IPS-18a (cell line): ENCODE measurements around the gene HIC1.

ENCODE experiments used
- H3K27ac ChIP-seq: one replicate; pipeline ENCODE4 v1.5.1; 2013; ENCODE audit warnings: low read length
- H3K27me3 ChIP-seq: one replicate; pipeline ENCODE4 v1.6.1; 2013; ENCODE audit warnings: mild to moderate bottlenecking, low read length; ENCODE audit not compliant: control insufficient read depth, insufficient read depth
- H3K36me3 ChIP-seq: one replicate; pipeline ENCODE4 v1.6.1; 2013; ENCODE audit warnings: low read depth, low read length; ENCODE audit not compliant: control insufficient read depth
- H3K4me1 ChIP-seq: one replicate; pipeline ENCODE4 v1.6.1; 2013; ENCODE audit warnings: low read depth, low read length; ENCODE audit not compliant: control insufficient read depth
- H3K4me3 ChIP-seq: one replicate; pipeline ENCODE4 v1.5.1; 2013; ENCODE audit warnings: low read length
- H3K9ac ChIP-seq: one replicate; pipeline ENCODE4 v1.6.1; 2013; ENCODE audit warnings: mild to moderate bottlenecking, low read length, moderate library complexity
- H3K9me3 ChIP-seq: one replicate; pipeline ENCODE4 v1.6.1; 2013; ENCODE audit warnings: low read depth, low read length; ENCODE audit not compliant: control insufficient read depth

Gene HIC1

DNA sequence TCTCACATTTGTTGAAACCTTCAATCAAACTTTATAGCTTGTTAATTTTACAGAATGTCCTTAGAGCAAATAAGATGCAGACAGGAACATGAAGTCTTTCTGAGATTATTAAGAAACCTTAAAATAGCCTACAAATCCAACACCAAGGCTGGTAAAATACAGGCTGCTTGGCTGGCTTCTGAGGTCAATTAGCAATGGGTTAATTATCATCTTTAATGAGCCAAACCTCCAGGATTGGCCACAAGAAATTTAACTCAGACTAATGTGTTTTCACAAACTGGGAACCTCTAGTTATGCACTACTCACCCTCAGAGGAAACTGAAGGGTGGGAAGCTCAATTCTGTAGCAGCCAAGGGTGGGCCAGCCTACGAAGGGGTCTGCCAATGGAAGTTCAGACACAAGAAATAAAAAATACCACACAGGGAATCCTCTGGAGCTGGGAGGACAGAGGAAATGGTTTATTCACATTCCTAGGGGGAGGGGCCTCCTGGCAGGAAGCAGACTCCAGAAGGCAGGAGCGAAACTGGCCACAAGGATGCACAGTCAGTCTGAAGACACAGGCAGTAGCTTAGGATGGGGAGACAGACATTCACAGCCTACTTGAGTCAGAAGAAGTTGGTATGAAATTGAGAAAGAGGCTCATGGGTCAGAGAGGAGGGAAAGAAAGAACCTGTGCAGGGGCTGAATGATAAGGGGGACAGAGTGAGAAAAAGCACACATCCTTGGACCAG lies 36.1 kb downstream of the HIC1 start:
- Histone ChIP-seq H3K36me3 (no peaks in the 10 kb centered on the region), H3K9me3 (no peaks in the 10 kb centered on the region), H3K4me1 (peaks cover 37% of the 10 kb centered on the region), H3K9ac (no peak overlapping the region), H3K4me3 (no peak overlapping the region), H3K27me3 (no peaks in the 10 kb centered on the region), H3K27ac (peak overlapping the region; percentile 8)

GRCh38 chr17:2092253-2092652 lies 37.4 kb downstream of the HIC1 start:
- no peaks in the 10 kb centered on the region for H3K27me3 ChIP-seq
- no peak overlapping the region for H3K27ac ChIP-seq
- peaks cover 37% of the 10 kb centered on the region for H3K4me1 ChIP-seq

DNA sequence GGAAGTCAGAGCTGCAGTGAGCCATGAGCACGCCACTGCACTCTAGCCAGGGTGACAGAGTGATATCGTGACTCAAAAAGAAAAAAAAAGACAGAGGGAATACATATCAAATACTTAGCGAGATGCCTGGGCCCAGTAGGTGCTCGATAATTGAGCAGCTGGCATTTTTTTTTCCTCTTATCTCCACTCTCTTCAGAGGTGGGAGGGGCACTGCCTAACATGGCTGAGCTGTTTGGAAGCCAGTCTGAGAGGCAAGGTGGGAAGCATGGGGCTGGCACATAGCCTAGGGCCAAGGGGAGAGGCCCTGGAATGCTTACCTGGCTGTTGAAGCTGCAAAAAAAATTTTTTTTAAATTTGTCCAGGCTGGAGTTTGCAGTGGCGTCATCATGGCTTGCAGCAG lies 38.4 kb downstream of the HIC1 start:
- Histone ChIP-seq H3K9ac (no peak overlapping the region), H3K27ac (no peak overlapping the region), H3K36me3 (no peaks in the 10 kb centered on the region), H3K27me3 (no peaks in the 10 kb centered on the region), H3K9me3 (no peaks in the 10 kb centered on the region), H3K4me1 (peaks cover 32% of the 10 kb centered on the region), H3K4me3 (no peak overlapping the region)

More at GRCh38 chr17:2092253-2092652, 37.4 kb downstream of the HIC1 start:
- H3K4me3 ChIP-seq: no peak overlapping the region
- H3K9ac ChIP-seq: no peak overlapping the region
- no peaks in the 10 kb centered on the region for H3K9me3 ChIP-seq
- no peaks in the 10 kb centered on the region for H3K36me3 ChIP-seq

DNA sequence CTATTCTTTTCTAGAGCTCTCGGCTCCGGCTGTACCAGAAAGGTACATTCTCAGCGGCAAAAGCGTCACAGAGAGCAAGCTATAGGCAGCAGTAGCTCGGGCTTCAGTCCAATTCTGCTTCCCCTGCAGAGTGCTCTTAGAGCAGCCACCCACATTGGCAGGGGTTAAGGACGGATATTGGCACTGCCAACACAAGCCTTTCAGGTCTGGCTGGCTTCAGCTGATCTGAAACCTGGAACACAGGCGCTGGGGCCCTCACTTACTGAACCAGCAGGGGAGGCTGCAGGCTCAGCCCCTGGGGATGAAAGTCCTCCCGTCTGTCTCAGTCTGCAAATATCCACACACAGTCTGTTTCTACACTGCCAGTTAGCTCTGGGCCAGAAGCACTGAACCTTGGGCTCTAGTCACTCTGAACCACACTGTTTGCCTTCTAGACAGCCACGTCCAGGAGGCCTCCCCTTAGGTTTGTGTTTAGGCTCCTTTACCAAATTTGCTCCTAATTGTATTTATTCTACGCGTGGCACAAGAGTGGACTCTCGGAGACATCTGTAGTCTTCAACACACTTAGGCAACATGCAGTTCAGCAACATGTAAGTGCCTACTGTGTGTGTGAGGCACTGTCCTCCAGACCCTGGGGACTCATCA lies 40.1 kb downstream of the HIC1 start:
- no peaks in the 10 kb centered on the region for H3K27me3 ChIP-seq
- peaks cover 20% of the 10 kb centered on the region for H3K4me1 ChIP-seq
- no peak overlapping the region for H3K9ac ChIP-seq
- no peaks in the 10 kb centered on the region for H3K9me3 ChIP-seq
- no peak overlapping the region for H3K4me3 ChIP-seq
- no peak overlapping the region for H3K27ac ChIP-seq
- no peaks in the 10 kb centered on the region for H3K36me3 ChIP-seq

- H3K4me1 ChIP-seq: peaks cover 15% of the 10 kb centered on the region
- no peaks in the 10 kb centered on the region for H3K27me3 ChIP-seq
- no peak overlapping the region for H3K9ac ChIP-seq
- no peaks in the 10 kb centered on the region for H3K9me3 ChIP-seq
- no peak overlapping the region for H3K27ac ChIP-seq
- no peaks in the 10 kb centered on the region for H3K36me3 ChIP-seq
- H3K4me3 ChIP-seq: no peak overlapping the region
These were observed 40.6 kb downstream of the HIC1 start for GRCh38 chr17:2095536-2095910.

DNA sequence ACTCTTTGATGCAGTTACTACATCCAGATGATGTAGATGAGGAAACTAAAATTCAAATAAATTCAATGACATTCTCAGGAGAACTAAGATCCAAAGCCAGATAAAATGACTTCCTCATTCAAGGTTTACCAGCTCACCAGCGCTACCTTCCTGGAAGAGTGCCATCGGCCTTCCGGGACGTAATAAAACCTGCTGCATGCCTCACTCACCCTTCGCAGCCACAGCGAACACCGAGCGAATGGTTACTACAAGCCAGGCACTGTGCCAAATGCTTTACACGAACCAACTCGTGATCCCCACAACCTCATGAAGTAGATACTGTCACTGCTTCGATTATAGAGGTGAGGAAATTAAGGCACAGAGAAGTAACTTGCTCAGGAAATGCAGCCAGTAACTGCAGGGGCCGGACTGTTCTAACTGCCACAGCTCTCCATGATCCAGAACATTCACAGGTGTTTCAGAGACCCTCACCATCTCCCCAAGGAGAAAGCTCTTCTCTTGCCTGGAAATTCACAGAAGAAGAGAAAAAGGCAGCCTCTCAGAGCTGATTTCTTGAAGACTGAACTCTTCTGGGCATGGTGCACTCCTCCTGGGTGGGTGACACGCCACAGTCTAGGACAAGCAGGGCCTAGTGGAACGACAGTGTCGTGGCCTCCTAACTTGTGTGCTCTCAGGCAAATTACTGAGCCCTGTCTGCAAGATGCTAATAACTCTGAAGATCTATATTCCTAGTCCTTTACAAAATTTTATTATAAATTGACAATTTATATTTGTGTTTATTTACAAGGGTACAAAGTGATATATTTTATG lies 46.8 kb downstream of the HIC1 start:
- no peaks in the 10 kb centered on the region for H3K4me1 ChIP-seq
- H3K9me3 ChIP-seq: no peaks in the 10 kb centered on the region
- no peak overlapping the region for H3K9ac ChIP-seq
- H3K36me3 ChIP-seq: no peaks in the 10 kb centered on the region
- no peaks in the 10 kb centered on the region for H3K27me3 ChIP-seq
- H3K4me3 ChIP-seq: no peak overlapping the region
- no peak overlapping the region for H3K27ac ChIP-seq

GRCh38 chr17:2102931-2103809 lies 48.3 kb downstream of the HIC1 start:
- no peak overlapping the region for H3K9ac ChIP-seq
- H3K4me1 ChIP-seq: no peaks in the 10 kb centered on the region
- H3K27ac ChIP-seq: no peak overlapping the region
- no peaks in the 10 kb centered on the region for H3K27me3 ChIP-seq
- no peak overlapping the region for H3K4me3 ChIP-seq
- no peaks in the 10 kb centered on the region for H3K36me3 ChIP-seq
- no peaks in the 10 kb centered on the region for H3K9me3 ChIP-seq

DNA sequence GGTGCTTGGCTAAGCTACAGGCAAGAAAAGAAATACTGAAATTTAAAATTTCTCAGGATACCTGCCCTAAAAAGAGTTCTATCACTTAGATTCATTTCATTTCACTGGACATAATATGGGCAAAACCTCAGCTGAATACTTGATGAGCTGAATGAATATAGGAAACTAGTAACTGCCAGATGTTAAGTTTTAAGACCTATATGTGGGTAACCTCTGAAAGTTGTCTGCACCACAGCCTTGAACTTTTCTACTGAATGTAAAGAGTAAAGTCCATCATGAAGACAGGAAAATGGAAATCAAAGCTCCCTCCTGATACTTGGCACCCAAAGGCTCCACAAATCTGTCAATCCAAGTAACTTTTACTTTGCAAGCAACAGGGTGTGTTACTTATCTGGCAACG lies 50.8 kb downstream of the HIC1 start:
- H3K27me3 ChIP-seq: no peaks in the 10 kb centered on the region
- H3K4me3 ChIP-seq: no peak overlapping the region
- H3K9me3 ChIP-seq: no peaks in the 10 kb centered on the region
- H3K9ac ChIP-seq: no peak overlapping the region
- no peaks in the 10 kb centered on the region for H3K4me1 ChIP-seq
- H3K36me3 ChIP-seq: no peaks in the 10 kb centered on the region
- H3K27ac ChIP-seq: no peak overlapping the region

- no peak overlapping the region for H3K27ac ChIP-seq
- no peaks in the 10 kb centered on the region for H3K27me3 ChIP-seq
- no peak overlapping the region for H3K4me3 ChIP-seq
- H3K36me3 ChIP-seq: no peaks in the 10 kb centered on the region
- H3K4me1 ChIP-seq: no peaks in the 10 kb centered on the region
- H3K9me3 ChIP-seq: no peaks in the 10 kb centered on the region
- H3K9ac ChIP-seq: no peak overlapping the region
These were observed 51.5 kb downstream of the HIC1 start for GRCh38 chr17:2106308-2106955.

GRCh38 chr17:2107050-2107449 lies 52.1 kb downstream of the HIC1 start:
- Histone ChIP-seq H3K27ac (no peak overlapping the region), H3K9ac (no peak overlapping the region), H3K36me3 (no peaks in the 10 kb centered on the region), H3K4me3 (no peak overlapping the region), H3K4me1 (no peaks in the 10 kb centered on the region), H3K9me3 (no peaks in the 10 kb centered on the region), H3K27me3 (no peaks in the 10 kb centered on the region)

- no peak overlapping the region for H3K27ac ChIP-seq
- H3K36me3 ChIP-seq: no peaks in the 10 kb centered on the region
- H3K9me3 ChIP-seq: no peaks in the 10 kb centered on the region
- H3K4me3 ChIP-seq: no peak overlapping the region
- H3K9ac ChIP-seq: no peak overlapping the region
- no peaks in the 10 kb centered on the region for H3K4me1 ChIP-seq
- no peaks in the 10 kb centered on the region for H3K27me3 ChIP-seq
These were observed 52.6 kb downstream of the HIC1 start for GRCh38 chr17:2107506-2107905.
